SW 1271 (cell line): ENCODE data around the gene COBL.
"Not testable (repeated sequence)": the region's sequence is repeated elsewhere in the genome, so short reads cannot be mapped to it uniquely, and the experiment has no call there.

Experiments
- DNase-seq, 2 experiments: peaks; one replicate each; lab custom pipeline; 2025; lab: John Stamatoyannopoulos, UW

The COBL gene

DNA sequence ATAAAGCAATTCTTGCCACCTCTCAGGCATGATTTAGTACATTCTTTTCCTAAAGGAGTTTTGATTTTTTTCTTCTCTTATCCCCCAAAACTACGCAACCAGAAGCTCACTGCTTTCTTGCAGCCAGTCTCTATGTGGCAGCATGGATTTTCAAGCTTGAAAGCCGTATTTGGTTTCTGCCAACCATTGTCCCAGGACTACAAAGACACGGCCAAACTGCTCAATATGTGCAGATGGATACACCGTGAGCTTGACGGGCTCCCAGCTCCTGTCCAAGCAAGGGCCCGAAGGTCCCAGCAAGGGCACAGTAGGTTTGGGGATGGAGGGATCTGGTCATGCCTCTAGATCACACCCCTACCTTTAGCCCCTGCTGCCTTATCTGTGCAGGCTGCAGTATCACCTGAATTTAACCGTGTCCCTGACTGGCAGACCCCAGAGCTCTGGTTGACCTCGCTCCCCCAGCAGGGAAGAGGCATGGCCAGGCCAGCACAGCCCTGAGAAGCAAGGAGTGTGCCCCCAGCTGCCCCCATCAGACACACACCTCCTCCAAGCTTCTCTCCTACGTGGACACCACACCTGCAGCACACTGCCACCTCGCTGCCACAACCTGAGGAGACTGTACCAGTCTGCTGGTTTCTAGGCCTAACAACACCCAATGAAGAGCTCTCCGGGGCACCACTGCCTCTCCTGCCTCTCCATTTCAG, 86.8 kb downstream of the COBL start:
- DNase-seq = no peak

DNA sequence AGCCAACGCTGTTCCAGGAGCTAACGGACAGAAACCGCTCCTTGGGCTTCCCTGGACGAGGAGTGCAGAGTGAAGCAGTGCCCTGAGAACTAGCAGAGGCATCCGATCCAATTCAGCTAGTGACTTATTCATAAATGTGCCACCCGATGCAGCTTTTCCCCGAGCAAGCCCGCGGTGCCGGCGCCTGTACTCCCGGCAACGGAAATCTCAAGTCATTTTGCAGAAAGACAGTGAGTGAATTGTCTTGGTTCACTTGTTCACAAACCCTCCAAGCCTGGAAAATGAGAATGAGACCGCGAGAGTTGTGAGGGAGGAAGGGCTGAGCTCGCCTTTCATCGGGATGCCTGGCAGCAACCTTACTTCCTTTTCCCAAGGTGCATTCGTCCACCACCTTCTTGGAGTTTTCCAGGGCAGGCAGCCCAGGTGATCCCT, 87.5 kb downstream of the COBL start:
- DNase-seq = no peak

DNA sequence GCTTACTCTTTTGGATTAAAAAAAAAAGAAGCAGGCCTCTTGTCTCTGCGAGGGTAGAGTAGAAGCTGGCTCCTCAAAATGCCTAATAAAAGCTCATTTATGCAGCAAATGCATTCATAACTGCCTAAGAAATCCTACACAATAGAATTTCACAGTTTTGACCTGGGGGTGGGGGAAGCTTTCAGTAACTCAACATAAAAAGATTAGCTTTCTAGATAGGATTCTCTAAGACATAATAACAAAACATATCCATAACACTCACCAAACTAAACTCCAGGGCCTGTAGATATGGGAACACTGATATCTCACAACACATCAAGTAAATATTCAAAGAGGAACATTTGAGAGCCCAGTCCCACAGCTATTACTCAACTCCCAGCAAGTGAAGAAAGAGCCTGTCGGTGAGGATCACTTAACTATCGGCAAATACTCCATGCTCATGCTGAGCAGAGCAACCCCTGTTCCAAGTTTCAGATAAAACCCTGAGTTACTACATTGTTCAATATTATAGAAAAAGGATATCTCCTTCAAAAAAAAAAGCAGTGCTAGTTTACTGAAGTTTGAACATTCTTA, 88.1 kb downstream of the COBL start:
- no peak for DNase-seq

DNA sequence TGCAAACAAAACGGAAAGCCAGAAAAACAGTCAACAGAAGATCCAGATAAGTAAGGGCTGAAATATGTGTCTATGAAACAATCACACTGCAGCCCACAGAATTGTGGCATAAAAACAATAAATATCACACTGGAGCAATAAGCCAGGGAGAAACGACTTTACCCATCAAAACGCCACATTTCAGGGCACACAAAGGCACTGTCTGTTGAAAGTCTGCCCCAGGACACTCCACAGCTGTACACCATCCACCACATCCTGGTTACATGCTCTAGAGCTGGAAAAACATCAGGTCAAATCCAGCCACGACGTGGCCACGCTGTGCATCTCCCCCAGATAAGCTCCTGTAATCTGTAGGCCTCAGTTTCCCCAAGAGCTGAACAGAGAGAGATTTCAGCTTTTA, 88.7 kb downstream of the COBL start:
- no peak for DNase-seq

DNA sequence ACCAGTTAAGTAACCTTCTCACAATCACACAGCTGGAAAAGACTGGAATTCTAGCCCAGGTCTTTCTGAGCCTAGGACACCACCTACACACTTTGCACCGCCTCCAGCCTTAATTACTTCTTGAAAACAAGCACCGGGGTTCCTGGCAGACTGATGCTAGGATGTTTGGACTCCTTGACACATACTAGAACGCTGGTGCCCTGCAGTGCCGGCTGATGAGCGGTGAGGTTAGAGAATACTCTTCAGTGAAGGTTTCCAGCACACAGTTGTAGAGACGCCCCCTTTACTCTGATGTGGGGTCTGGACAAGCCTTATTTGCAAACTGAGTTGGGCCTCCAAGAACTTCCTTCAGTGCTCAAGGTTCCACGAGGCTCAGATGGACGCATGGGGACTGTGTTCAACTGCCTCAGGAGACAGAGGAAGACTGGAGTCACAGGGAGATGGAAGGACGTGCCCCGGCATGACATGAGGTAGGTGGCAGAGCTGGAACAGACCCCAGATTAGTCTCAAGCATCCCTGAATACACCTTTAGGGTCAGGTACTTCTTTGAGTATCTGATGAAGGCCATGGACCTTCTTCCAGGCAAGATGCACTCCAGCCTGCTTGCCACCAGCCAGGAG, 89.6 kb downstream of the COBL start:
- no peak for DNase-seq

DNA sequence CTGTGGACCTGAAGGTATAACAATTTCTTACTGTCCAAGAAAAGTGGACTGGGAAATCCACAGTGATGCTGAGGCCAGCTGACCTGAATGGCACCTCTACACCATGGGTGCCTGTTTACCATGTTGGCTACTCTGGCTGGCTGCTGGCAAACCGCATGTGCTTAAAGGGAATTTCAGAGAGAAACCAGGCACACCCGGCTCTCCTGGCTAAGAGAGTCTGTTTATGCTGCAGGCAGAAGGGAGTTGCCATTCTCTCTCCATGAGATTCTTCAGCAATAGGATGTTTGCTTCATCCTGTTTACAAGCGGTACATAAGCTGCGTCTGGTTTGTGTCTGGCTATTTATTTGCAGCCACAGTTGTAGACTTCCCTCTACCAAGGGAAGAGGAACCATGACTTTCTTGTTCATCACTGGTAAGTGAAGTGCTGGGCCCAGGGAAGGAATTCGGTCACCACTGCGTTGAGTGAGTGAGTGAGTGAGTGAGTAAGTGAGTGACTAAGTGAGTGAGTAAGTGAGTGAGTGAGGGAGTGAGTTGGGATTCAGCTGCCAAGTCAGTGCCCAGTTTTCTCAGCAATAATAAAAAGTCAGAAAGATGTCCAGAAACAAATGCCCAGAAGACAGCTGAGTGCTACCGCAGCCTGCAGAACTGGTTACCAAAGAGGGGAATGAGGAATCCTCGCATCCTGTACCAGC, 90.4 kb downstream of the COBL start:
- no peak for DNase-seq

DNA sequence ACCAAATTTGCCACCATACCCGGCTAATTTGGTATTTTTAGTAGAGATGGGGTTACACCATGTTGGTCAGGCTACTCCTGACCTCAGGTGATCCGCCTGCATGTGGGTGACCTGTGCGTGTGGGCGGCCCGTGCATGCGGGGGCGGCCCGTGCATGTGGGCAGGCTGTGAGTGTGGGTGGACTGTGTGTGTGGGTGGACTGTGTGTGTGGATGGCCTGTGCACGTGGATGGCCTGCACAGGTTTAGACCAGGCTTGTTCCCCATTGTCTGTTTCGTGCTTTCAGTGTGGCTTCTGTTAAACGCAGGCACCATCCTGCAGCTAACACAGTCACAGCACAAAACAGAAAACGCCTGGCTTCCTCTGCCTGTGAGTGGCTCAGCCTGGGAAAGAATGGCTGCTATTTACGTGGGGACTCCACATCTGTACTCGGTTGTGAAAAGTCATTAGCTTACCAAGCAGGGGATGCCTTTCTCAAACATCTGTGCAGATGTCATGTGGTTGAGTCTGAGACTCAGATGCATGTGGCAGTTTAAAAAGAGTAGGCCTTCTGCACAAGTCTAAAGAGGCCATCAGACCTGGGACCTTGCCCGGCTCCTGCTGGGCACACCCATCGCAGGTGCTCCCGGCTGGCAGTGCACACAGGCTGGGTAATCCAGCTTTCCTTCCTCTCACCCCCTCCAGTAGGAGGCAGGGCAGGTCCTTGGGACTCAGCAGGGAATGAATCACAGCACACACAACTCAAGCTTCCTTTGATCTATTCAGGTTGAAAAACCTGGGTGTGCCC, 91.6 kb downstream of the COBL start:
- DNase-seq = no peak

DNA sequence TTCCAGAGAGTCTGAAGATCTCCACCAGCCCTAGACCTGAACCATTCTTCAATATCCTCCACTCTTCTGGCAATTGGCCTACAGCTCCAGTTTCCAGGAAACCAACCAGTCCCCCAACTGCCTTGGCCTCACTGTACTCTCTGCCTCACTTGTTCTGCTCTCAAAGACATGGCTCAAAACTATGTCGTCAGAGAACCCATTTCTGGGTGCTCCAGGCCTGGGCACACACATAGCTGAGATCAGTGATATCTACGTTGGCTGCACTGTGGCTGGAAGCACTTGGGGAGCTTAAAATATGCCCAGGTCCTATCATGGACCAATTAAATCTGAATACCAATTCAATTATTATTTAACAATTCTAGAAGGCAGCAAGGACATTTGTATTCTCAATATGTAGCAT, 93.1 kb downstream of the COBL start:
- no peak for DNase-seq

DNA sequence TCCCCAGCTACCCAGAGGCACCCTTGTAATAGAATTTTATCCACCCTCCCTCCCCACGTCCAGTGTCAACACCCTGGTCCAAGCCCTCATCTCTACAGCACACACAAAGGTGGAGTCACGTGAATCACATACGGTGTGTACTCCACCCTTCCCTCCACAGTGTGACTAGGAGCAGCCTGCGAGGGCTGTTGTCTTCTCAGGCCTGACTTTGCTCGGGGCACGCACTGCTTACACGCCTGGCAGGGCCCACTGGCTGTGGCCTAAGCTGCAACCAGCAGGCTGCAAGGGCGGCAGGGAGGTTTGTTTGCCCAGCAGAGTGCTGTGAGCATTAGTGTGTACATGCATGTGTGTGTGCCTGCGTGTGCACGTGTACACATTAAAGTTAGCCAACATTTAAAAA, 93.7 kb downstream of the COBL start:
- no peak for DNase-seq

DNA sequence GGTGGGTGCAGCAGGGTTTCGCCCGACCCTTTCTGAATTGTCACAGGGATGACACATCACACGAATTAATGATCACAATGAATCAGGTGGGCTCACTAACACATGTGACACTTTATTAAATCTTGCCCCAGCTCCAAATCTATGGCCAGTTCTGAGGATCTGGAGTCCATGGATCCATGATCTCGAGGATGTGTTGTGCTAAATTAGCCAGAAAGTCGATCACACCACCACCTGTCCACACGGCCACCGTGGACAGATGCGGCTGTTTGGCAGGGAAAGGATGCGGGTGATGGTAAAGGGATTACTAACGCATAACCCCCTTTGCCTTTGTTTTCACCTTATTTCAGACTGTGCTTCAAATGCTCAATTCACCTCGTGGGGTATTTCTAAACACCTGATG, 96.4 kb downstream of the COBL start:
- DNase-seq = no peak

DNA sequence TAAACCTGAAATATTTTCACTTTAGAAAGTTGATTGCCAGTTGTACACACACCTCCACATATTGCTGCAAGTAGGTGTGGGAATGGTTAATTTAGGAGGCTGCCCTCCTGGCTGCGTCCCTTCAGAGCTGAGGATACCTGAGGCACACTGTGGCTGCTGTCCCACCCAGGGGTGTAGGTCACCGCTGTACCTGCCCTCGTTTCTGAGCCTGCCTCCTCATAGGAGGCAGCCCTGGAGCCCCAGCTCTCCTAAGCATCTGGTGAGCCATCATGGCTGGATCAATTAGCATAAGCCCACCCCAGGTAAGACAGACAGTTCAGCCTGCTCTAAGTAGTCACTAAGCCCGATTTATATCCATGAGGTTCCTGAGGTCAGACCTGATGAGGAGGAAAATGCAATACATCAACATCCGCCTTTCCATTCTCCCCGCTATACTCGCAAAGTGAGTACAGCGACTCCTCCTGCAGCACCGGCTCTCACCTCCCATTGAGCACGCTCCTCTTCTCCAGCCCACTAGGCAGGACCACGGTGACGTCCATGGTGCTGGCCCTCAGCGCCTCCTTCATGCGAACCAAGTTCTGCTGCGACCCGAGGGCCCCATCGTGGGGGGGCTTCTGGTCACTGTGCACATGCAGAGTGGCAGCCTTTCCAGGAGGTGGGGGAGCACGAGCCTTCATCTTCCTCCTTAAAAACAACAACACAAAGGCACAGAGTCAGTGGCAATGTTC, 97.2 kb downstream of the COBL start:
- no peak for DNase-seq

DNA sequence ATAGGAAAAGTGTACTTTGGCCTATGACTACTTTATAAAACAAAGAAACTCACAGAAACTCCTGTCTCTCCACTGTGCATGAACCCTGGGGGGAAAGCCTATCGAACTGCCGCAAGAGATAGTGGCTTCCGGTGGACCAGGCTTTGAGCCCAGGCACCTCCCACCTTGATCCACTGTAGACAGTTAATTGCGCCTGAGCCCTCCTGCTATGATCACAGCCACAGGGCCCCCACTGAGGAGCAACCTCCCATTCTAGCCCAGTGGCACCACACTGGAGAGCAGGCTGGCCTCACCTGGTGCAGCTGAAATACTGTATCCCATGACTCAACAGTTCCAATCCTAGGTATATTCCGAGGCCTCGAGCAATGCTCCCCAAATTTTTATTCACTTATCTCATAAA, 98.8 kb downstream of the COBL start:
- no peak for DNase-seq

DNA sequence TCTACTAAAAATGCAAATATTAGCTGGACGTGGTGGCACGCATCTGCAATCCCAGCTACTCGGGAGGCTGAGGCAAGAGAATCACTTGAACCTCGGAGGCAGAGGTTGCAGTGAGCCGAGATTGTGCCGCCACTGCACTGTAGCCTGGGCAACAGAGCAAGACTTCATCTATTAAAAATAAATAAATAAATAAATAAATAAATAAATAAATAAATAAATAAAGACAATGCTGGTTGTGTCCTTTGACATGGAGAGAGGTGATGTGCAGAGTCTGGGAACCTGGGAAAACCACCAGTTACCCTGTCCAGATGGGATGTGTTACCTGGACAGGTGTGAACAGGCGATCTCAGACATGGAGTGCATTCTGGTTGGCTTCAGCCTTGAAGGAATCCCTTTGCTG, 102.5 kb downstream of the COBL start:
- no peak for DNase-seq

DNA sequence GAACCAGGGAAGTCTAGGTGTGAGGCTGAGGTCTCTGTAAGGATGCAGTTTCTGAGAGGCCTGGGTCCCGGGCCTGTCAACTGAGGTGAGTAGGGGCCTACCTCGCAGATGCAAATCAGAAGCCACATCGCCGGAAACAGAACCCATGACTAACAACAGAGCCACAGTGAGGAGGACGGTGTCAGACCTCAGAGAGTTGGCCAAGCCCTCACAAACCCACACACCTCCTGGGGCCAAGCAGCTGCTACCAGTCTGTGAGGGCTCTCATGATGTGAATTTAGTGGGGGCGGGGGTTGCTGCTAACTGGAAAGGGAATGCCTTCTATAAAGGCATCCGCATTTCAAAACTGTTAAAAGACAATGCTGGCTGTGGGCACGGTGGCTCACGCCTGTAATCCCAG, 103.0 kb downstream of the COBL start:
- no peak for DNase-seq

DNA sequence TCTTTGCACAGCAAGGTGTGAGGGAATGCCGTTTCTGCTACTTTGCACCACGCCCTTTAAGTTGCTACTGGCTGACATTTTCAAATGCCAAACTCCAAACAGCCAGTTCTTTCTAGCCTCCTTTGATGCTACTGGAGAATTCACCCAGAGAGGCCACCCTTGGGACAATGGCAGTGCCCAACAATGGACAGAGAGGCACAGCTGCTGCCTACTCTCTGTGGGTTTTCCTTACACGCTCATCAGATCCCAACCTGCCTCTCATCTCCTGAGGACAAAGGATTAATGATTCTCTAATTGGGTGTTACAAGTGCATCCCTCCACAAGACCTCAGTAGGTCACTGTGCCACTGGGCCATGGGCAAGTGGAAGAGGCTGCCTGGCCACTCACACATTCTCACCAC, 105.8 kb downstream of the COBL start:
- no peak for DNase-seq

DNA sequence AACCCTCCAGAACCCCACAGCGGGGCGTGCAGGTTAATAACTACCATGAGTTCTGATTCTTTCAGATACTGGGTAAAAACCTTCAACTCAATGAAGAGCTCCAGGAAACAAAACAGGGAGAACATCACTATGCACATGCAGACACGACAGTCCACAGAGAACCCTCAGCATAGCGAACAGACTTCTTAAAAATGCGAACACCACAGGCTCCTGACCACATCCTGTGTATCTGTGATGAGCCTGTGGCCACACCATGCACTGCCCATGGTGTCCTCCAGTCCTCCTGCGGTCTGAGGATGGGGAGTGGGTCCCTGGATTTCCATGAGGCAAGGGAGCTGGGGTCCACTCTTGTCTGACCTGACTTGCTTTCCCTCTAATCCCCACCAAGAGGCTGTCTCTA, 107.2 kb downstream of the COBL start:
- no peak for DNase-seq

DNA sequence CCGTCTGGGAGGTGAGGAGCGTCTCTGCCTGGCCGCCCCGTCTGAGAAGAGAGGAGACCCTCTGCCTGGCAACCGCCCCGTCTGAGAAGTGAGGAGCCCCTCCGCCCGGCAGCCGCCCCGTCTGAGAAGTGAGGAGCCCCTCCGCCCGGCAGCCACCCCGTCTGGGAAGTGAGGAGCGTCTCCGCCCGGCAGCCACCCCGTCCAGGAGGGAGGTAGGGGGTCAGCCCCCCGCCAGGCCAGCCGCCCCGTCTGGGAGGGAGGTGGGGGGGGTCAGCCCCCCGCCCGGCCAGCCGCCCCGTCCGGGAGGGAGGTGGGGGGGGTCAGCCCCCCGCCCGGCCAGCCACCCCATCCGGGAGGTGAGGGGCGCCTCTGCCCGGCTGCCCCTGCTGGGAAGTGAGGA, 108.5 kb downstream of the COBL start:
- not testable (repeated sequence) for DNase-seq

DNA sequence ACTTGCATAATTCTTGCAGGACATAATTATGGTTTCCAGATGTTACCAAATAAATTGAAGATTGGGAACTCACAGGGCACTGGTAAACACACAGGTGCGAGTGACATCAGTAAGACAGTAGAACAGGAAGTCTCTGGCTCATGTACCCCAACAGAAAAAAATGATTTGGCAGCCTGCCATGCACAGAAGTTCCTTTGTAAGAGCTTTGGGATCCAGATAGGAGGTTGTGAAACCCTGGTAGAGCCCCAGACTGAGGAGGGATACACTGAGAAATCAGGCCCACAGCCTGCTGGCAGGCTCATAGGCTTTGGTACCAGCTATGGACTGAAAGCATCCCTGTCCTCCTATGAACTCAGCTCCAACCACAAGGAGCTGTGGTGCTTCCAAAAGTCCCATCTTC, 118.0 kb downstream of the COBL start:
- no peak for DNase-seq

DNA sequence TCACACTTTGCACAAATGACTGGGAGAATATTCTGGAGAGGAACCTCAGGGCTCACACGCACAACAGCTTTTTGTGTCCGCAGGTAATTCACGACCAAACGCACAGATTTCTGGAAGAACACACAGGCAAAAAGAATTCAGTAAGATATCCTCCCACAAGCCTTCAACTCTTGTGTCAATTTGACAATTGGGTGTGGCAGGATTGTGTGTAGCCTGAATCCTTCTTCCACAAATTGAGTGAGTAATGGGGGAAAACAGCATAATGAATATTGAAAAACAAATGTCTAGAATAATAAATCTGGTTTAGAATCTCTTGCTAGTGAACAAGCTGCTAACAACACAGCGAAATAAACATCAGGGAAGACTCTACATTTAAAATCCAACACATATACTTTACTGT, 125.6 kb downstream of the COBL start:
- no peak for DNase-seq

DNA sequence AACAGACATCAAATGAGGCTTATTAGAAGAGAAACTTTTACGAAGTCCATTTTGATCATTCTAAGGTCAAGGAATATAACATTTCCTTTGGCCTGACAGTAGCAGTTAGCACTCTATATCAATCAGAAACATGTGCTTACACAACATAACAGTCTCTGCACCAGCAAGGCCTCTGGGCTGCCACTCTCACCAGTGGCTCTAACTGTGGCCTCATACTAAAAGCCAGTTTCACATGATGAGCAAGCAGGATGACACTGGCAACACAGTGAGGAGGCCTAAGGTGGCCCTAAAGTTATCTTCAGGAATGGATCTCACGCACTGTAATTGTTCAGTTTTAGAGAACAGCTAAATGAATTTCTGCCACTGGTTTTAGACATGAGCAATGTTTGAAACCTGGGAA, 126.8 kb downstream of the COBL start:
- no peak for DNase-seq

DNA sequence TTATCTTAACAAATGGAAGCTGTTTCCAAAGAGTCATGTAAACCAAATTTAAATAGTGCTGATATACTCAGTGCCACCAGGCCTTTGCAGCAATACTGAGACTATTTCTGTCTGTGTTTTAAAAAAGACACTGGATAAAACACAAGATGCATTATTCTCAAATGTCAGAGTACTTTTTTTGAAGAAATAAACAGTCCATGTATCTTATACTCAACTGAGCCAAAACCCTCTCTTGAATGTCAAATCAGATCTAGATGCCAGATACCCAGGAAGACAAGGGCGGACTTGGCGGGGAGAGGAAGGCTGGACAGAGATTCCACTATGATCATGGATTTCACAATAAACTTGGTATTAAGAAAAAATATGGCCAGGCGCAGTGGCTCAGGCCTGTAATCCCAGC, 127.6 kb downstream of the COBL start:
- DNase-seq = no peak

DNA sequence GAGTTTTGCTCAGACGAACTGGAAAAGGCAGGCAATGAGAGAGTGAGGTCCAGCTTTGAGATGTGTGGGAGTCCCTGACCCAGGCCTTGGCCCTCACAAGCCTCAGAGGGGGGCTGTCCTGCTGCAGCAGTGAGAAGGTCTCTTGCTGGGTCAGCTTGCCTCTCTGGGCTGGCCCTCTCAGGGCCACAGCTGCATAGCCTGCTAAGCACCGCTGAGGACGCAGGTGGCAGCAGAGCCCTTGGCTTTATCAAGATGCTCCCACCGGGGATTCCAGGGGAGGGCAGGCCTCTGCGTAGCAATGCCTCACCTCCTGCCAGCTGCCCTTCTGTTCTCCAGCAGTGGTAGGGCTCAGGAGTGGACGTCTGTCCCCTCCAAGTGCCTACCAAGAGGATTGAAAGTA, 128.7 kb downstream of the COBL start:
- DNase-seq = no peak
